Limb (tissue), 2 donors: ENCODE results near the gene NTHL1.
A peak's percentile ranks its signal among the peaks of the same experiment; 100 is the strongest.
"Not testable (repeated sequence)": the region's sequence is repeated elsewhere in the genome, so short reads cannot be mapped to it uniquely, and the experiment has no call there.

Experiments
- DNase-seq, 2 donors: peaks; one replicate each; pipeline ENCODE4 v3.0.0-alpha.2; 2016; ENCODE audit errors: extremely low spot score in 2 of 2

Gene NTHL1

GRCh38 chr16:2042986-2043666, 4.5 kb downstream of the NTHL1 start:
- no peak for DNase-seq

GRCh38 chr16:2042171-2042985, 5.3 kb downstream of the NTHL1 start:
- DNase-seq = no peak

DNA sequence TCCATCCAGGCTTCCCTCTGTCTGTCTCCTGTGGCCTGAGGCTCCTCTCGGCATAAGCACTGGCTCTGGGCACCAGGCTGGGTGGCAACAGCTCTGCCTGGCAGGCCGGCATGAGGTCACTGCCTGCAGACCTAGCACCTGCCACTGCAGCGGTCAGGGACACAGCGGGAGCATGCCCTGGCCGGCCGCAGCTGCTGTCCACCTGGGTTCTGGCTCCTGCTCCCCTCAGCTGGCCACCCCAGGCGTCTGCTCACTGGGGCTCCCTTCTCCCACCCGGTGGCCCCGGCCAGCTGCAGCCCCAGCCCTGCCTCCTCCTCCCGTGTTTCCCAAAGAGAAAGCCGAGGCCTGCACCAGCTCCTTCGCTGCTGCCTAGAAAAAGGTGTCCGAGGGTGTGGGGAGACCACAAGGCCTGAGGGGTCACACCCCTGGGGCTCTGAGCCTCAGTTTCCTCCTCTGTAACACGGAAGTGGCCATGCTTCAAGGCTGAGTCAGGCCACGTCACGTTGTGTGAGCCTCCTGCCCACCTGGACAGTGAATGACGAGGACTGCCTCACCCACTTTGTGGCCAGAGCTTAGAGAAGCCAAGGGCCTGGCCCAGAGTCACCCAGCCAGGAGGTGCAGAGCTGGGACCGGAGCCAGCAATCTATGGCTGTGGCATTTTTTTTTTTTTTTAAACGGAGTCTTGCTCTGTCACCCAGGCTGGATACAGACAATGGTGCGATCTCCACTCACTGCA, 6.7 kb downstream of the NTHL1 start:
- DNase-seq = no peak

GRCh38 chr16:2040041-2040786, 7.4 kb downstream of the NTHL1 start:
- no peak for DNase-seq

GRCh38 chr16:2039274-2040031, 8.2 kb downstream of the NTHL1 start:
- DNase-seq = peak; percentile 79 to 86

GRCh38 chr16:2038382-2039231, 9.0 kb downstream of the NTHL1 start:
- peak in 1 of 2 donors; percentile 84 for DNase-seq

GRCh38 chr16:2037647-2038381, 9.8 kb downstream of the NTHL1 start:
- peak in 1 of 2 donors; percentile 90 for DNase-seq

DNA sequence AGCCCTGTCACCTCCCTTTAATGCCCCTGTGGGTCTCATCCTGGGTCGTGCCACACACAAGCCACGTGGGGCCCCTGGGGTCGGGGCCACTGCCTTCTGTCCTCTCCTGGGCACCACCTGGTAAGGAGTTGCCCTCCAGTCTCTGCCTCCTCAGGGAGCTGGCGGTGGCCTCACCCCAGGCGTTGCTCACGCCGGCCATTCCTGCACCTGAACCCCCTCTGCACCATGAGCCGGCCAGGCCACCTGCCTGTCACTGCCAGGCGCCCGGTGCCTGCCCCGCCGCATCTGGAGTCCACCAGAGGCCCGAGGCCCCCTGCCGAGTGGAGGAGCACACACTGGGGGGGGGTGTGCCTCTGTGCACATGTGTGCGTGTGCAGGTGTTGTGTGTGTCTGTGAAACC, 10.5 kb downstream of the NTHL1 start:
- no peak for DNase-seq

- DNase-seq = no peak
Measured at GRCh38 chr16:2036200-2036966, 11.3 kb downstream of the NTHL1 start.

DNA sequence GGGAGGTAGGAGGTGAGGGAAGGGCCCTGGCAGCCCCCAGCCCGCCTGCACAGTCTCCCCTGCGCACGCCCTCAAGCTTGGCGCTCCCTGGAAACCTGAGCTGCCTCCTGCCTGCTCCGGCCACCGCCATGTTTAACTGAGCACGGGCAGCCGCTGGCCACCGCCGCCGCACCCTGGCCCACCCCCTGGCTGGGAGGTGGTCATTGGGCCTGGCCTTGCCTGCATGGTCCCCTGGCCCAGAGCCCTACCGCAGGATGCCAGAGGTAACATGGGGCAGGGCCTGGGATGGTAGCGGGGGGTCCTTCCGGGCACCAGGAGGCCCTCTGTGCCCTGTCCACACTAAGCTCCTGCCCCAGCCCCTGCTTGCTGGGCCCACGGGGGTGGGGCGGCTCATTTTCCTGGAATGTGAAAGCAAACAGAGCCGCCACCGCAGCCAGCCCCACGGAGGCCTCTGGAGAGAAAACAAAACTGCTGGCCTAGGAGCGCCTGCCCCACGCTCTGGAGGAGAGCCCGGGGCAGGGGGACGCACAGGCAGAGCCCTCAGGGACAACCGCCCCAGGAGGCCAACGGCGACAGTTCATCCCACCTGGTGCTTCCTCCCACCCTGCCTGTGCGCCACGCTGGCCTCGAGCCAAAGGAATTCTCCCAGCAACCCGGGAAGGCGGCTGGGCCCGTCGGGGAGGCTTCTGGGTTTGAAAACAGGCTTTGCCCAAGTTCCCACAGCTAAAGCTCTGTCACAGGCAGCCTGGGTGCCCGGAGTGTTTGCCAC, 12.0 kb downstream of the NTHL1 start:
- peak in 1 of 2 donors; percentile 79 for DNase-seq

GRCh38 chr16:2034696-2035430, 12.8 kb downstream of the NTHL1 start:
- no peak for DNase-seq

- not testable (repeated sequence) for DNase-seq
Measured at GRCh38 chr16:2033909-2034695, 13.5 kb downstream of the NTHL1 start.

DNA sequence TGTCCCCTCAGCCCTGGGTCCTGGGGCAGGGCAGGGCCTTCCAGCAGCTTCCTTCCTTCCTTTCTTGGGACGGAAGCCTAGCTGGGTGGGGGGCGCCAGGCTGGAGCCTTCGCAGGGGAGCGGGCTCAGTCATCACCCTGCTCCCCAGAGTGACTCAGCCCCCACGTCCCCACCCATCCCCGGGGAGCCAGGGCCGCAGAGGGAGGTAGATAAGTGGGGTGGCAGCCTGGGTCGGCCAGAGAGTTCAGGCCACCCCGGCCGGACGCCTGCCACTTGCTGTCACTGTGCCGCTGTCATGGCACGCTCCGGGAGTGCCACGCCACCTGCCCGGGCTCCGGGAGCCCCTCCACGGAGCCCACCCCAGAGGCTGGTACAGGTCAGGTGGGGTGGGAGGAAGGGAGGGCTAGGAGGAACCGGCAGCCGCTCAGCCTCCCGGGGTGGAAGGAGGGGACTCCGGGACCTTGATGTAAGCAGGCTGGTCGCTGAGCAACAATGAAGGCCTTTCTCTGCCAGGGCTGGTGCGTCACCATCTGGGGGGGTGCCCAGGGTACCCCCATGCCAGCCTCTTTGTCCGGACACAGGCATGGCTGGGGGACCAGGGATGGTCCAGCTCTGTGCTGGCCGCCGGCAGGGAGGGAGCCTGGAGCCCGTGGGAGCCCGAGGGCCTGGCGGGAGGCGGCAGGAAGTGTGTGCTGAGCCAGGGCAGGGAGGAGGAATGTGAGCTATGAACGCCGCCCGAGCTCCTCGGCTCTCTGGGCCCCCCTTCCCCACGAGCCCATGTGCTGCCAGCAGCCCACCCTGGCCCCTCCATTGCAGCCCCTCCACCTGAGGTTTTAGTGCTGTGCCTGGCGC, 14.4 kb downstream of the NTHL1 start:
- peak; percentile 70 to 74 for DNase-seq

DNA sequence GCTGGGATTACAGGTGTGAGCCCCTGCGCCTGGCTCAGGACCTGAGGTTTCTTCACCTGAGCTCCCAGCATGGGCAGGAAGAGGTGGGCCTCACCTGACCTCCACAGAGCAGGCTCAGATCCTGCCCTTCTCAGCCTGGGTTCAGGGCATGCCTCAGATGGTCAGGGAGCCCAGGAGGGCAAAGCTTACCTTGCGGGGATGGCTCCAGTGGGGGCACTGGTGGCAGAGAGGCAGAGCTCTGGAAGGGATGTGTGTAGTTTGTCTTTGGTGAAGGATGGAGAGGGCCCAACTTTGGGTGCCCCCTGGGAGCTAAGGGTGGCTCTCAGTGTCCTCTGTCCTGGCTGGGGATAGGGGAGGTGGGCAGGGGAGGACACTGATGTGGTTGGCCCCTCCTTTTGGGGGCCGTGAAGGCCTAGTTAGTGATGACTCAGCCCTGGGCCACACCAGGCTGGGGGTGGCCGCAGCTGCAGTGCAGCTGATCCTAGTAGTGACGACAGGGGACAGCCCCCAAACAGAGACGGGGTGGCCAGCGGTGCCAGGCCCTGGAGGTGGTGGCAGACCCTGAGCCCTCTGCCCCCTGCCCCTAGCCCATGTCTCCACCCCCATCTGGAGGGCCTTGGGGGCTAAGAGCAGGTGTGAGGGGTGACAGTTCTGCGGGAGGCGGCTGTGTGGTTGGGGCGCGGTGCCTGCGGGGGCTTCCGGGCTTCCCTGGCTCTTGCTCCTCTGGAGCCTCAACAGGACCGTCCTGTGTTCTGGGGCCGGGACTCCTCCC, 15.2 kb downstream of the NTHL1 start:
- no peak for DNase-seq
